HG02571 (cell line): ENCODE results near the gene CAMTA1.

Experiments used
- ATAC-seq: cut with Tn5 transposase; IDR thresholded peaks from one replicate; pipeline ENCODE4 v1.9.1; 2021; ENCODE audit warnings: mild to moderate bottlenecking, moderate library complexity; ENCODE audit not compliant: unreplicated experiment

CAMTA1 gene

GRCh38 chr1:7236844-7237515 is 451.7 kb downstream of the CAMTA1 start:
- no peak for ATAC-seq

GRCh38 chr1:7247158-7247557 is 461.9 kb downstream of the CAMTA1 start:
- ATAC-seq = no peak

GRCh38 chr1:7247791-7248548 is 462.7 kb downstream of the CAMTA1 start:
- no peak for ATAC-seq

- no peak for ATAC-seq
These were observed 463.4 kb downstream of the CAMTA1 start for GRCh38 chr1:7248549-7249199.

- no peak for ATAC-seq
These were observed 464.3 kb downstream of the CAMTA1 start for GRCh38 chr1:7249516-7249915.

GRCh38 chr1:7250176-7250575 is 464.9 kb downstream of the CAMTA1 start:
- no peak for ATAC-seq

- no peak for ATAC-seq
These were observed 465.6 kb downstream of the CAMTA1 start for GRCh38 chr1:7250597-7251453.

GRCh38 chr1:7251454-7251800 is 466.2 kb downstream of the CAMTA1 start:
- no peak for ATAC-seq

- ATAC-seq = no peak
These were observed 467.3 kb downstream of the CAMTA1 start for GRCh38 chr1:7252411-7253117.

- ATAC-seq = no peak
These were observed 467.8 kb downstream of the CAMTA1 start for GRCh38 chr1:7253118-7253480.

GRCh38 chr1:7253988-7254587 is 468.8 kb downstream of the CAMTA1 start:
- no peak for ATAC-seq

- no peak for ATAC-seq
These were observed 470.2 kb downstream of the CAMTA1 start for GRCh38 chr1:7255303-7256058.

- no peak for ATAC-seq
These were observed 471.3 kb downstream of the CAMTA1 start for GRCh38 chr1:7256526-7256925.

- ATAC-seq = no peak
These were observed 472.0 kb downstream of the CAMTA1 start for GRCh38 chr1:7257225-7257624.

GRCh38 chr1:7258589-7259135 is 473.4 kb downstream of the CAMTA1 start:
- ATAC-seq = no peak

- no peak for ATAC-seq
These were observed 474.7 kb downstream of the CAMTA1 start for GRCh38 chr1:7259955-7260354.

- ATAC-seq = no peak
These were observed 476.2 kb downstream of the CAMTA1 start for GRCh38 chr1:7261490-7261889.

- ATAC-seq = no peak
These were observed 477.4 kb downstream of the CAMTA1 start for GRCh38 chr1:7262611-7263010.
